Common myeloid progenitor, CD34-positive (primary cell): ENCODE data around the gene LRRC18.
A peak's percentile ranks its signal among the peaks of the same experiment; 100 is the strongest.

Source experiments
- CTCF ChIA-PET: fragments of 350-600 bp; sonication (Branson Sonifier 250); formaldehyde crosslinking; loops from one replicate; lab custom pipeline; 2021; ENCODE audit warnings: antibody characterized with exemption; lab: Charles Lee
- POLR2A ChIA-PET: fragments of 350-600 bp; sonication (Branson Sonifier 250); formaldehyde crosslinking; loops from one replicate; lab custom pipeline; 2021; ENCODE audit warnings: antibody characterized with exemption; lab: Charles Lee
- DNase-seq, 3 donors: peaks; one replicate each; pipeline versions ENCODE4 v3.0.0 to v3.0.0-alpha.2; 2013
- H3K27ac ChIP-seq, 2 experiments: 1 replicate in 1 of 2; 2 replicates in 1 of 2; pipeline ENCODE4 v1.7.0; 2013; ENCODE audit warnings: inconsistent platforms in 2 of 2, low read length in 2 of 2, mild to moderate bottlenecking in 2 of 2, low read depth in 1 of 2, moderate library complexity in 1 of 2; ENCODE audit not compliant: severe bottlenecking in 2 of 2, insufficient read depth in 1 of 2, poor library complexity in 1 of 2
- H3K27me3 ChIP-seq, 5 experiments: replicated peaks in 2 of 5; 1 replicate in 3 of 5; 2 replicates in 2 of 5; pipeline versions ENCODE4 v1.6.1 to v1.7.0; 2013; ENCODE audit warnings: low read length in 4 of 5, mild to moderate bottlenecking in 2 of 5, moderate library complexity in 2 of 5, inconsistent platforms in 1 of 5; ENCODE audit not compliant: insufficient read depth in 5 of 5, control insufficient read depth in 4 of 5
- H3K36me3 ChIP-seq, 4 experiments: 1 replicate in 2 of 4; 2 replicates in 2 of 4; pipeline versions ENCODE4 v1.6.1 to v1.7.0; 2013; ENCODE audit warnings: low read length in 3 of 4, control low read depth in 1 of 4, mild to moderate bottlenecking in 1 of 4; ENCODE audit not compliant: control insufficient read depth in 4 of 4, insufficient read depth in 4 of 4
- H3K4me1 ChIP-seq, 4 experiments: 1 replicate in 3 of 4; 2 replicates in 1 of 4; pipeline versions ENCODE4 v1.6.1 to v1.7.1; 2013; ENCODE audit warnings: low read length in 3 of 4, mild to moderate bottlenecking in 3 of 4, control low read depth in 1 of 4, inconsistent platforms in 1 of 4, moderate library complexity in 1 of 4; ENCODE audit not compliant: control insufficient read depth in 4 of 4, insufficient read depth in 4 of 4; ENCODE audit errors: control extremely low read depth in 1 of 4
- H3K4me3 ChIP-seq, 7 experiments: 1 replicate in 4 of 7; 2 replicates in 3 of 7; pipeline versions ENCODE4 v1.5.1 to v1.7.0; 2013; ENCODE audit warnings: mild to moderate bottlenecking in 7 of 7, low read length in 6 of 7, moderate library complexity in 6 of 7, inconsistent platforms in 2 of 7, low read depth in 2 of 7, control low read depth in 1 of 7; ENCODE audit not compliant: insufficient read depth in 4 of 7, control insufficient read depth in 1 of 7; ENCODE audit errors: extremely low read depth in 1 of 7
- H3K9me3 ChIP-seq, 5 experiments: 1 replicate in 4 of 5; 2 replicates in 1 of 5; pipeline versions ENCODE4 v1.6.1 to v1.7.1; 2013; ENCODE audit warnings: low read length in 4 of 5, mild to moderate bottlenecking in 2 of 5, inconsistent platforms in 1 of 5, low read depth in 1 of 5, moderate library complexity in 1 of 5; ENCODE audit not compliant: control insufficient read depth in 4 of 5, insufficient read depth in 2 of 5; ENCODE audit errors: control extremely low read depth in 1 of 5
- WGBS: methylation state at CpG from one replicate; pipeline ENCODE4 v1.1.5; 2013; ENCODE audit not compliant: insufficient coverage; 5-methylcytosine and 5-hydroxymethylcytosine counted together

Gene LRRC18

GRCh38 chr10:48896756-48897440 is 42.7 kb downstream of the LRRC18 start:
- H3K4me3 ChIP-seq, result no peak overlapping the region
- H3K4me1 ChIP-seq, result peaks cover 0 to 9% (median 0%) of the 10 kb centered on the region in 4 experiments
- ChIA-PET POLR2A (no interaction called here), CTCF (interaction anchor here (2.0 kb wide), 1 partner anchor 12 kb away, joined by 6 read pairs; no protein-coding TSS in a partner anchor)
- H3K27me3 ChIP-seq, result no peaks in the 10 kb centered on the region
- 92% methylated on average over 7 of the region's 13 CpGs for WGBS
- H3K36me3 ChIP-seq, result peaks cover 16 to 95% (median 53%) of the 10 kb centered on the region in 4 experiments
- H3K27ac ChIP-seq, result no peak overlapping the region
- DNase-seq, result no peak
- H3K9me3 ChIP-seq, result no peaks in the 10 kb centered on the region

- Histone ChIP-seq H3K9me3 (no peaks in the 10 kb centered on the region), H3K27ac (no peak overlapping the region), H3K36me3 (peaks cover 18 to 95% (median 53%) of the 10 kb centered on the region in 4 experiments), H3K4me1 (peaks cover 0 to 9% (median 0%) of the 10 kb centered on the region in 4 experiments), H3K4me3 (no peak overlapping the region), H3K27me3 (no peaks in the 10 kb centered on the region)
- 96% methylated on average over 3 of the region's 3 CpGs for WGBS
- no peak for DNase-seq
- CTCF ChIA-PET, result interaction anchor here (0.6 to 1.4 kb wide), 2 partner anchors 10 to 278 kb away, joined by 3 to 4 read pairs; no protein-coding TSS in a partner anchor
- POLR2A ChIA-PET, result no interaction called here
These were observed 43.8 kb downstream of the LRRC18 start for GRCh38 chr10:48895803-48896195.

GRCh38 chr10:48894911-48895802 is 44.5 kb downstream of the LRRC18 start:
- WGBS, result 100% methylated on average over 4 of the region's 6 CpGs
- peaks cover 0 to 6% (median 0%) of the 10 kb centered on the region in 4 experiments for H3K4me1 ChIP-seq
- H3K9me3 ChIP-seq, result no peaks in the 10 kb centered on the region
- ChIA-PET POLR2A (no interaction called here), CTCF (interaction anchor here (1.4 kb wide), 1 partner anchor 11 kb away, joined by 4 read pairs; no protein-coding TSS in a partner anchor)
- H3K4me3 ChIP-seq, result no peak overlapping the region
- H3K36me3 ChIP-seq, result peaks cover 16 to 97% (median 54%) of the 10 kb centered on the region in 4 experiments
- no peak overlapping the region for H3K27ac ChIP-seq
- DNase-seq, result no peak
- H3K27me3 ChIP-seq, result no peaks in the 10 kb centered on the region

- H3K27ac ChIP-seq, result no peak overlapping the region
- no peaks in the 10 kb centered on the region for H3K4me1 ChIP-seq
- ChIA-PET POLR2A (no interaction called here), CTCF (no interaction called here)
- H3K36me3 ChIP-seq, result peaks cover 12 to 72% (median 33%) of the 10 kb centered on the region in 4 experiments
- WGBS, result 94% methylated on average over 11 of the region's 11 CpGs
- H3K27me3 ChIP-seq, result no peaks in the 10 kb centered on the region
- no peak overlapping the region for H3K4me3 ChIP-seq
- no peak for DNase-seq
- no peaks in the 10 kb centered on the region for H3K9me3 ChIP-seq
These were observed 48.5 kb downstream of the LRRC18 start for GRCh38 chr10:48890888-48891850.

- Histone ChIP-seq H3K27ac (no peak overlapping the region), H3K4me1 (no peaks in the 10 kb centered on the region), H3K4me3 (no peak overlapping the region), H3K36me3 (peaks cover 9 to 59% (median 21%) of the 10 kb centered on the region in 4 experiments), H3K9me3 (no peaks in the 10 kb centered on the region), H3K27me3 (no peaks in the 10 kb centered on the region)
- DNase-seq, result no peak
- POLR2A ChIA-PET, result no interaction called here
- WGBS, result 80% methylated on average over 1 of the region's 1 CpG
- CTCF ChIA-PET, result no interaction called here
These were observed 51.7 kb downstream of the LRRC18 start for GRCh38 chr10:48887982-48888381.

GRCh38 chr10:48885376-48885775 is 54.3 kb downstream of the LRRC18 start:
- CTCF ChIA-PET, result interaction anchor here (2.2 kb wide), 1 partner anchor 12 kb away, joined by 6 read pairs; no protein-coding TSS in a partner anchor
- Histone ChIP-seq H3K27me3 (no peaks in the 10 kb centered on the region), H3K9me3 (no peaks in the 10 kb centered on the region), H3K4me1 (no peaks in the 10 kb centered on the region), H3K4me3 (no peak overlapping the region), H3K36me3 (peaks cover 4 to 53% (median 14%) of the 10 kb centered on the region in 4 experiments), H3K27ac (no peak overlapping the region)
- WGBS, result no CpG with 5 or more reads among the region's 2 CpGs
- POLR2A ChIA-PET, result no interaction called here
- DNase-seq, result peak in 2 of 3 donors; percentile 19 to 23
